ENCODE measurements around the gene PRRT1B.

- TF ChIP-seq CTCF (conservative IDR thresholded peaks at IDR 0.05 in 1 of 2, IDR thresholded peaks at IDR 0.05 in 1 of 2; ENCODE audit: low read depth in 1 of 2, low read length in 2 of 2) (no peak), EZH2 (IDR thresholded peaks at IDR 0.05; ENCODE audit: low read length, missing control alignments) (no peak)
Observed at GRCh38 chr9:131565369-131565768, 20.0 kb downstream of the PRRT1B start.

All from fibroblast of lung (primary cell).